ENCODE data around the gene TACC2.

The TACC2 gene

GRCh38 chr10:122168101-122168500 is 179.1 kb downstream of the TACC2 start:
- H3K4me3 ChIP-seq (ENCODE audit: low read depth, low read length), result no peak overlapping the region
- DNase-seq (ENCODE audit: low read depth), result no peak
- in situ Hi-C loops (cut with HindIII; ENCODE audit: low sequenced_read_pairs), result loop anchor here (25.0 kb wide), 1 partner anchor 269 kb away; no protein-coding TSS in a partner anchor
- TF ChIP-seq, protein P1, sequence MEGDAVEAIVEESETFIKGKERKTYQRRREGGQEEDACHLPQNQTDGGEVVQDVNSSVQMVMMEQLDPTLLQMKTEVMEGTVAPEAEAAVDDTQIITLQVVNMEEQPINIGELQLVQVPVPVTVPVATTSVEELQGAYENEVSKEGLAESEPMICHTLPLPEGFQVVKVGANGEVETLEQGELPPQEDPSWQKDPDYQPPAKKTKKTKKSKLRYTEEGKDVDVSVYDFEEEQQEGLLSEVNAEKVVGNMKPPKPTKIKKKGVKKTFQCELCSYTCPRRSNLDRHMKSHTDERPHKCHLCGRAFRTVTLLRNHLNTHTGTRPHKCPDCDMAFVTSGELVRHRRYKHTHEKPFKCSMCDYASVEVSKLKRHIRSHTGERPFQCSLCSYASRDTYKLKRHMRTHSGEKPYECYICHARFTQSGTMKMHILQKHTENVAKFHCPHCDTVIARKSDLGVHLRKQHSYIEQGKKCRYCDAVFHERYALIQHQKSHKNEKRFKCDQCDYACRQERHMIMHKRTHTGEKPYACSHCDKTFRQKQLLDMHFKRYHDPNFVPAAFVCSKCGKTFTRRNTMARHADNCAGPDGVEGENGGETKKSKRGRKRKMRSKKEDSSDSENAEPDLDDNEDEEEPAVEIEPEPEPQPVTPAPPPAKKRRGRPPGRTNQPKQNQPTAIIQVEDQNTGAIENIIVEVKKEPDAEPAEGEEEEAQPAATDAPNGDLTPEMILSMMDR (IDR thresholded peaks at IDR 0.05; ENCODE audit: low read depth, low read length, missing control alignments), result no peak

DNA sequence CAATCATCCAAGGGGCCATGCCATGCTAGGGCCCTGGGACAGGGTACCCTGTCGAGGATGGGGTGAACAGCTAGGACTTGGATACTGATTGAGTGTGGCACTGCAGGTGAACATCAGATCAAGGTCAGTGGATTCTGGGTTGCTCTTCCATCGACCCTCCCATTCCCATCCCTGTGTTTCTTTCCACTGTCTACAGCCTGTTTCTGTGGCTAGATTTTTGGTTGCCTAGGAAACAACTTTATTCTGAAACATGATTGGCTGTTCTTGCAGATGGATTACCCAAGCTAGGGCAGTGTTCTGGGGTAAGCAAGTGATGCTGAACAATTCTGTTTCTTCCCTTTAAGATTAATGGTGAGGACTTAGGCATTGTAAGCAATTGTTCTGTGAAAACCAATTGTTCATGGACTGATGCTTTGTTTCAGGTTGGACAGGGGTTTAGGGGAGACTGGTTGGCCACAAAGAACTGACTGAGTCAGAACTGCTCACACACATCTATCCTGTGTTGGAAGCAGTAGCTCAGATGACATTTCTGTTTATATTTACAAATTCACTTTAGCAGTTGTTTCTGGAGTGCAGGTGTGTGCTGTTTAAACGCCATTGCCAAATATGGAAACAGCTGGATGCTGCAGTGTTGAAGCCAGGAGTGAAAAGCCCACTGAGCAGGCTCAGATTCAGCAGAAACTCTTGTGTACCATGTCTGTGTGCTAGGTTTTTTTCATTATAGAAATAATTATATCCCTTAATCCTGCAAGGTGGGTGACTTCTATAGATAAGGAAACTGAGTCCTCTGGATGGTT is 179.8 kb downstream of the TACC2 start:
- in situ Hi-C loops (cut with HindIII; ENCODE audit: low sequenced_read_pairs), result loop anchor here (25.0 kb wide), 1 partner anchor 269 kb away; no protein-coding TSS in a partner anchor
- no peak overlapping the region for H3K4me3 ChIP-seq (ENCODE audit: low read depth, low read length)
- TF ChIP-seq, protein P1 (IDR thresholded peaks at IDR 0.05; ENCODE audit: low read depth, low read length, missing control alignments), result no peak
- no peak for DNase-seq (ENCODE audit: low read depth)

DNA sequence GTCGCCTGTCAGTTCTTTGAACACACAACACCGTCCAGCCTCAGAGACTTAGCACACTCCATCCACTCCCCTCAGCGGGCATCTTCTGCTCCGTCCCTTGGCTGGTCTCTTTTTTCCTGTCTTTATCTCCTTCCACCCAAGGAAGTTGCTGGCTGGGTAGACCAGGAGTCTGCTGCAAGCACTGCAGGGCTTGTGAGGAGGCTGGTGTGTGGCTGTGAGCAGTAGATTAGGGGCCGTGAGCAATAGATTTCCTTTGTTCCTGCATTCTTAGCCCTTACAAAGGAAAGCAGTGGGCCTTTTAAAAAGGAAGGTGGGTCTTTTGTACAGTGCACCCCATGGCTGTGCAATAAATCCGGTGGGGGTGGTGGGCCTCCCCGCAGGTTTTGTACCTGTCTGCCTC is 181.8 kb downstream of the TACC2 start:
- no peak for DNase-seq (ENCODE audit: low read depth)
- H3K4me3 ChIP-seq (ENCODE audit: low read depth, low read length), result no peak overlapping the region
- in situ Hi-C loops (cut with HindIII; ENCODE audit: low sequenced_read_pairs), result loop anchor here (25.0 kb wide), 1 partner anchor 266 kb away; no protein-coding TSS in a partner anchor
- TF ChIP-seq, protein P1 (IDR thresholded peaks at IDR 0.05; ENCODE audit: low read depth, low read length, missing control alignments), result no peak

GRCh38 chr10:122171302-122172075 is 182.5 kb downstream of the TACC2 start:
- TF ChIP-seq, protein P1 (IDR thresholded peaks at IDR 0.05; ENCODE audit: low read depth, low read length, missing control alignments), result no peak
- in situ Hi-C loops (cut with HindIII; ENCODE audit: low sequenced_read_pairs), result loop anchor here (25.0 kb wide), 1 partner anchor 266 kb away; no protein-coding TSS in a partner anchor
- DNase-seq (ENCODE audit: low read depth), result no peak
- no peak overlapping the region for H3K4me3 ChIP-seq (ENCODE audit: low read depth, low read length)

DNA sequence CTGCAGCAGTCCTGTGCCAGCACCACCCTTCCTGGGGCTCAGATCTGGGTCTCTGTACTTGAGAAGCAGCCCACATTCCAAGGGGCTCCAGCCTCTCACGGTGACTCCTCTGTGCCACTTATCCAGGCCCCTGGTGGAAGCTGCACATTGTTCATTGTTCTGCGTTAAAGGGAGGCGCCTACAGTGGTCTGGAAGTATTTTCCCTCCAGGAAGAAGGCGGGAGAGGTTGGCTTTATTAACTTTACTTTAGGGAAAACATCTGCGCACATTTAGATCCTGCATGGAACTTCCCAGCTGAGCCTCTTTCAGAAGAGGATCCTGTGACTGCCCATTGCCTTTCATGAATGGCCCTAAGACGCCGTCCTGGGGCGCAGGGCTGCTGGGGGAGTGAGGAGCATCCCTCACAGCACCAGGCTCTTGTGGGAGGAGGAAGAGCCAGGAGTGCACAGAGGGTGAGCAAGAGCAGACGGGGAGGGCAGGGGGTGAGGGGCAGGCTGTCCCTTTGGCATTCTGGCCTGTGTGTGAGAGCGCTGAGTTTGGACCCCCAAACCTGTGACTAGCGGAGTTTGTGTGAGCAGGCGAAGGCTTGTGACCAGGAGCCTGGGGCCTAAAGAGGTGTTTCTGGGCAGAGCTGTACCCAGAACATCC is 183.5 kb downstream of the TACC2 start:
- H3K4me3 ChIP-seq (ENCODE audit: low read depth, low read length), result no peak overlapping the region
- in situ Hi-C loops (cut with HindIII; ENCODE audit: low sequenced_read_pairs), result loop anchor here (25.0 kb wide), 1 partner anchor 265 kb away; no protein-coding TSS in a partner anchor
- no peak for DNase-seq (ENCODE audit: low read depth)
- TF ChIP-seq, protein P1 (IDR thresholded peaks at IDR 0.05; ENCODE audit: low read depth, low read length, missing control alignments), result no peak

DNA sequence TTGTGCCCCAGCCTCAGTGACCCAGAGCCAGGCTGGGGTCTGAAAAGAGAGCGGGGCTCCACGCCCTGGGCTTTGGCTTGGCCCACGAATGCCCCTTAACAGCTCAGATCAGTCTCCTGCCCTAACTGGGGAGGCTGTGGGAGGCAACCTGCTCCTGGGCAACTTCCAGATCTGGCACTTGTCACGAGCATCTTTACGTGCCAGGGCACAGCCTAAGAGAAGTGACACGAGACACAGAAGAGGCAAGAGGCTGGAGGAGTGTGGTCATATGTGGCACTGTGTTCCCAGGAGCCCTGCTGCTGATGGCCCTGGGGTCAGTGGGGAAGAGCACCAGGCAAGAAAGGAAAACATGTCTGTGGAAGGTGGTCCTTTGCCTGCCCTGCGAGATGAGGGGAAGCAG is 184.4 kb downstream of the TACC2 start:
- in situ Hi-C loops (cut with HindIII; ENCODE audit: low sequenced_read_pairs), result loop anchor here (25.0 kb wide), 1 partner anchor 264 kb away; no protein-coding TSS in a partner anchor
- TF ChIP-seq, protein P1 (IDR thresholded peaks at IDR 0.05; ENCODE audit: low read depth, low read length, missing control alignments), result no peak
- DNase-seq (ENCODE audit: low read depth), result no peak
- no peak overlapping the region for H3K4me3 ChIP-seq (ENCODE audit: low read depth, low read length)

Data from astrocyte of the cerebellum (primary cell).